B cell (primary cell): ENCODE data around the gene FCN1. TPM values are rescaled to one million over a fixed set of nuclear protein-coding genes. Genes with fewer than 3 reads are reported as not detected.

Experiments used
- ATAC-seq: fragments of 200-7000 bp; cut with Tn5 transposase; one replicate; pipeline ENCODE4 v1.10.0; 2021; ENCODE audit warnings: low read depth, mild to moderate bottlenecking, moderate number of reproducible peaks, moderate library complexity
- CTCF ChIA-PET: fragments of 350-600 bp; sonication (Branson Sonifier 250); formaldehyde crosslinking; loops from one replicate; lab custom pipeline; 2021; ENCODE audit warnings: antibody characterized with exemption, inconsistent platforms; lab: Charles Lee
- POLR2A ChIA-PET: fragments of 350-600 bp; sonication (Branson Sonifier 250); formaldehyde crosslinking; loops from one replicate; lab custom pipeline; 2021; ENCODE audit warnings: antibody characterized with exemption; lab: Charles Lee
- DNase-seq: peaks from one replicate; pipeline ENCODE4 v3.0.0; 2013
- H2AFZ ChIP-seq: 2 replicates; pipeline ENCODE4 v1.6.1; 2012; ENCODE audit warnings: mild to moderate bottlenecking, low read depth, low read length; ENCODE audit not compliant: insufficient read depth, poor library complexity, severe bottlenecking
- H3K27ac ChIP-seq, 2 donors: 1 replicate in 1 of 2; 2 replicates in 1 of 2; pipeline ENCODE4 v1.5.1; 2012 to 2013; ENCODE audit warnings: low read length in 2 of 2, mild to moderate bottlenecking in 2 of 2, moderate library complexity in 1 of 2
- H3K27me3 ChIP-seq, 4 experiments: fragments of 200-600 bp in 1 of 4; sonication (generic) in 1 of 4; replicated peaks in 1 of 4; 1 replicate in 2 of 4; 2 replicates in 2 of 4; pipeline versions ENCODE4 v1.6.1 to v1.7.0; 2013 to 2016; ENCODE audit warnings: low read length in 3 of 4, mild to moderate bottlenecking in 2 of 4, mixed read lengths in 1 of 4, moderate library complexity in 1 of 4; ENCODE audit not compliant: insufficient read depth in 4 of 4, control insufficient read depth in 3 of 4; ENCODE audit errors: control extremely low read depth in 1 of 4
- H3K36me3 ChIP-seq, 2 experiments: replicated peaks in 1 of 2; 1 replicate in 1 of 2; 2 replicates in 1 of 2; pipeline versions ENCODE4 v1.6.1 to v1.7.1; 2013; ENCODE audit warnings: low read length in 1 of 2; ENCODE audit not compliant: insufficient read depth in 2 of 2, control insufficient read depth in 1 of 2; ENCODE audit errors: control extremely low read depth in 1 of 2, extremely low read depth in 1 of 2
- H3K4me1 ChIP-seq, 2 donors: fragments of 200-600 bp in 1 of 2; sonication (generic) in 1 of 2; 1 replicate in 1 of 2; 2 replicates in 1 of 2; pipeline versions ENCODE4 v1.5.1 to v1.6.1; 2013 to 2017; ENCODE audit warnings: low read length in 2 of 2; ENCODE audit not compliant: control insufficient read depth in 2 of 2, insufficient read depth in 2 of 2
- H3K4me2 ChIP-seq: replicated peaks from 2 replicates; pipeline ENCODE3; 2012; ENCODE audit warnings: mild to moderate bottlenecking, low read depth, low read length; ENCODE audit not compliant: poor library complexity, severe bottlenecking
- H3K4me3 ChIP-seq, 5 experiments: fragments of 200-600 bp in 1 of 5; sonication (generic) in 1 of 5; 1 replicate in 3 of 5; 2 replicates in 2 of 5; pipeline versions ENCODE4 v1.5.1 to v1.7.0; 2011 to 2016; ENCODE audit warnings: low read length in 4 of 5, mild to moderate bottlenecking in 4 of 5, low read depth in 2 of 5, control low read depth in 1 of 5, moderate library complexity in 1 of 5; ENCODE audit not compliant: insufficient read depth in 1 of 5; ENCODE audit errors: control extremely low read depth in 1 of 5, extremely low read depth in 1 of 5
- H3K79me2 ChIP-seq: fragments of 200-600 bp; sonication (generic); one replicate; pipeline ENCODE4 v1.6.0; 2016; ENCODE audit warnings: low read length; ENCODE audit not compliant: control insufficient read depth, insufficient read depth
- H3K9ac ChIP-seq: fragments of 200-600 bp; sonication (generic); 2 replicates; pipeline ENCODE4 v1.6.1; 2017; ENCODE audit warnings: mild to moderate bottlenecking, low read length, moderate library complexity
- H3K9me3 ChIP-seq, 3 donors: one replicate each; pipeline versions ENCODE4 v1.6.1 to v1.7.1; 2013; ENCODE audit warnings: low read length in 2 of 3; ENCODE audit not compliant: control insufficient read depth in 2 of 3, insufficient read depth in 1 of 3; ENCODE audit errors: control extremely low read depth in 1 of 3
- H4K20me1 ChIP-seq: 2 replicates; pipeline ENCODE4 v1.6.0; 2012; ENCODE audit warnings: mild to moderate bottlenecking, low read length; ENCODE audit not compliant: insufficient read depth, control insufficient read depth, poor library complexity, severe bottlenecking
- H3K27ac Mint-ChIP-seq: one replicate; pipeline ENCODE4 v1.8.0; 2021; ENCODE audit warnings: mixed read lengths
- H3K27me3 Mint-ChIP-seq: one replicate; pipeline ENCODE4 v1.8.0; 2021; ENCODE audit warnings: mixed read lengths
- H3K4me1 Mint-ChIP-seq: one replicate; pipeline ENCODE4 v1.8.0; 2021; ENCODE audit warnings: mixed read lengths
- H3K4me3 Mint-ChIP-seq: one replicate; pipeline ENCODE4 v1.8.0; 2021; ENCODE audit warnings: mixed read lengths
- H3K9me3 Mint-ChIP-seq: one replicate; pipeline ENCODE4 v1.8.0; 2022; ENCODE audit warnings: mixed read lengths; ENCODE audit not compliant: insufficient read depth
- CTCF ChIP-seq: fragments of 200-600 bp; IDR thresholded peaks from one replicate; pipeline ENCODE4 v1.8.0; 2022; ENCODE audit warnings: antibody characterized with exemption, mild to moderate bottlenecking
- EZH2 ChIP-seq: IDR thresholded peaks from 2 replicates; pipeline ENCODE4 v1.6.1; 2012; ENCODE audit warnings: borderline replicate concordance, low read depth, mild to moderate bottlenecking, moderate library complexity, low read length; ENCODE audit not compliant: insufficient read depth, poor library complexity, severe bottlenecking
- WGBS: methylation state at CpG from one replicate; pipeline ENCODE4 v1.1.5; 2013; ENCODE audit warnings: missing lambda C conversion rate; ENCODE audit not compliant: insufficient coverage; 5-methylcytosine and 5-hydroxymethylcytosine counted together
- intact Hi-C: fragments of 100-400 bp; cut with micrococcal nuclease; formaldehyde crosslinking; loops from one replicate; pipeline ENCODE4 v1.10.0; 2022
- polyA plus RNA-seq: library from polyadenylated mRNA; depleted of rRNA; stranded (reverse); fragments of >200 nt; gene quantifications from 2 replicates; pipeline ENCODE4 v1.2.3, GENCODE V29; 2012
- total RNA-seq, 2 donors: library from RNA; stranded (reverse); fragments of 120-200 nt in 1 of 2; gene quantifications; 1 replicate in 1 of 2; 2 replicates in 1 of 2; pipeline versions ENCODE4 v1.2.3 to v1.2.4, GENCODE V29; 2013 to 2022

The FCN1 gene
- total and polyA plus RNA-seq, 2 donors (not counting 1 experiment from before 2014, with no cell fraction given): 2.2 to 20.6 TPM

DNA sequence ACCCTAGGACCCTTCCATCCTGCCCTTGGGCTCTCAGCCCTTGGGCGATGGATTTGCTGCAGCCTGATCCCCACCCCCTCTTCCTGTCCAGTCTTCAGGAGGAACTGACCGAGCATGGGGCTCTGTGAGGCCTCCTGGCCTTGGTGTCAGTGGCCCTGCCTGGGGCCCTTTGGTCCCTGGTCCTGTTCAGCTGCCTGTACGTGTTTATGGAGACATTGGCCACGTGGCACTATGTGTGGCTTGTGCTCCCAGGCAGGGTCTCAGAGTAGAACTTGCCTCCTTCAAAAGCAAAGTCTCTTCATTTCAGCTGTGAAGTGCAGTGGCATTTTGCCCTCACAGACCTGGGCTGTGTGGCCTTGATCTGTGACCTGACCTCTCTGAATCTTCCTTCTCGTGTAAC lies 26.0 kb downstream of the FCN1 start:
- CTCF ChIA-PET: no interaction called here
- intact Hi-C loops: no loop called here
- no peaks in the 10 kb centered on the region for H3K79me2 ChIP-seq
- Mint-ChIP-seq H3K27ac (no peak overlapping the region), H3K4me3 (no peak overlapping the region), H3K4me1 (peaks cover 2% of the 10 kb centered on the region), H3K9me3 (no peaks in the 10 kb centered on the region), H3K27me3 (peaks cover 26% of the 10 kb centered on the region)
- peaks cover 0 to 24% (median 7%) of the 10 kb centered on the region in 4 experiments for H3K27me3 ChIP-seq
- H3K9ac ChIP-seq: no peak overlapping the region
- H4K20me1 ChIP-seq: no peaks in the 10 kb centered on the region
- no peaks in the 10 kb centered on the region for H3K36me3 ChIP-seq
- ATAC-seq (no peak), DNase-seq (no peak)
- TF ChIP-seq EZH2 (no peak), CTCF (no peak)
- no peak overlapping the region for H3K4me2 ChIP-seq
- no peak overlapping the region for H2AFZ ChIP-seq
- peaks cover 0 to 14% (median 0%) of the 10 kb centered on the region in 3 donors for H3K9me3 ChIP-seq
- H3K27ac ChIP-seq: no peak overlapping the region
- WGBS: 86% methylated on average over 5 of the region's 5 CpGs
- no peak overlapping the region for H3K4me3 ChIP-seq
- POLR2A ChIA-PET: no interaction called here
- peaks cover 0 to 4% of the 10 kb centered on the region in 2 donors for H3K4me1 ChIP-seq

DNA sequence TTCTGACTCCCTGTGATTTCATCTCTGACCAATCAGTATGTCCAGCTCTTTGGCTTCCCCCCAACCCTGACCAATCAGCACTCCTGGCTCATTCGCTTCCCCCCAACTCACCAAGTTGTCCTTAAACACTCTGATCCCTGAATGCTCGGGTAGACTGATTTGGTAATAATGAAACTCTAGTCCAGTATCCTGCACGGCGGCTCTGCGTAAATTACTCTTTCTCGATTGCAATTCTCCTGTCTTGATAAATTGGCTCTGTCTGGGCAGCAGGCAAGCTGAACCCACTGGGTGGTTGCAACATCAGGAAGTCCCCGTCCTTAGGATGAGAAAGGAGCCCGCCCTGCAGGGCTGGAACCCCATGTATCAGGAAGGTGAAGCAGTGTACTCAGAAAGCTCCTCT lies 26.7 kb downstream of the FCN1 start:
- CTCF ChIA-PET: no interaction called here
- Histone ChIP-seq H3K79me2 (no peaks in the 10 kb centered on the region), H3K4me2 (no peak overlapping the region), H3K27ac (no peak overlapping the region), H4K20me1 (no peaks in the 10 kb centered on the region), H3K36me3 (no peaks in the 10 kb centered on the region), H3K9me3 (peaks cover 0 to 14% (median 0%) of the 10 kb centered on the region in 3 donors), H3K4me3 (no peak overlapping the region), H2AFZ (no peak overlapping the region), H3K27me3 (peaks cover 0 to 24% (median 6%) of the 10 kb centered on the region in 4 experiments), H3K4me1 (peaks cover 0 to 4% of the 10 kb centered on the region in 2 donors), H3K9ac (no peak overlapping the region)
- Mint-ChIP-seq H3K9me3 (no peaks in the 10 kb centered on the region), H3K27ac (no peak overlapping the region), H3K27me3 (peaks cover 33% of the 10 kb centered on the region), H3K4me3 (no peak overlapping the region), H3K4me1 (peaks cover 2% of the 10 kb centered on the region)
- TF ChIP-seq CTCF (no peak), EZH2 (no peak)
- no peak for ATAC-seq
- intact Hi-C loops: no loop called here
- DNase-seq: no peak
- WGBS: 78% methylated on average over 6 of the region's 8 CpGs
- POLR2A ChIA-PET: no interaction called here
